K562 (cell line): ENCODE data around the gene VPS11. TPM values are rescaled to one million over a fixed set of nuclear protein-coding genes. Genes with fewer than 3 reads are reported as not detected.

Experiments used
- AFF1 ChIP-seq, 2 experiments: fragments of 450-650 bp; IDR thresholded peaks; 2 replicates each; pipeline ENCODE4 v1.6.1; 2018; ENCODE audit warnings: mild to moderate bottlenecking in 2 of 2, low read depth in 1 of 2; ENCODE audit not compliant: partially characterized antibody in 2 of 2
- ARID3B ChIP-seq: fragments of 250-450 bp; sonication (Bioruptor Pico); IDR thresholded peaks from 2 replicates; pipeline ENCODE4 v1.4.0; 2020; ENCODE audit warnings: borderline replicate concordance
- ATF3 ChIP-seq, 2 experiments: fragments of 450-650 bp in 1 of 2; sonication (generic) in 1 of 2; formaldehyde crosslinking in 1 of 2; IDR thresholded peaks in 1 of 2; conservative IDR thresholded peaks in 1 of 2; 2 replicates each; pipeline versions ENCODE4 v1.6.1 to v1.8.1; 2016 to 2023; ENCODE audit warnings: mild to moderate bottlenecking in 2 of 2, moderate library complexity in 2 of 2, inconsistent platforms in 1 of 2, missing genetic modification reagents in 1 of 2
- ETV5 ChIP-seq: sonication (generic); formaldehyde crosslinking; IDR thresholded peaks from 2 replicates; pipeline ENCODE4 v1.4.0; 2020; ENCODE audit warnings: low read depth, mild to moderate bottlenecking, missing genetic modification reagents
- FOXM1 ChIP-seq, 2 experiments: fragments of 450-650 bp in 1 of 2; sonication (generic) in 1 of 2; formaldehyde crosslinking in 1 of 2; IDR thresholded peaks; 2 replicates each; pipeline versions ENCODE4 v1.6.1 to v1.9.0; 2017 to 2022; ENCODE audit warnings: low read depth in 2 of 2, mild to moderate bottlenecking in 2 of 2, missing genetic modification reagents in 1 of 2, moderate library complexity in 1 of 2
- HEY1 ChIP-seq: fragments of 250-450 bp; sonication (Bioruptor Pico); IDR thresholded peaks from 2 replicates; pipeline ENCODE4 v1.5.0; 2020; ENCODE audit warnings: mild to moderate bottlenecking, moderate library complexity, borderline replicate concordance
- HNRNPK ChIP-seq: fragments of 200-400 bp; formaldehyde crosslinking; IDR thresholded peaks from one replicate; pipeline ENCODE4 v1.6.1; 2018; ENCODE audit warnings: mild to moderate bottlenecking, low read depth, low read length; ENCODE audit not compliant: poor library complexity, severe bottlenecking
- NCOA2 ChIP-seq, 2 experiments: fragments of 450-650 bp; IDR thresholded peaks; 2 replicates each; pipeline ENCODE4 v1.6.1; 2018; ENCODE audit warnings: mild to moderate bottlenecking in 2 of 2, moderate library complexity in 1 of 2; ENCODE audit not compliant: partially characterized antibody in 2 of 2
- PHF20 ChIP-seq: fragments of 450-650 bp; IDR thresholded peaks from 2 replicates; pipeline ENCODE4 v1.6.1; 2018; ENCODE audit not compliant: partially characterized antibody
- PHF21A ChIP-seq: fragments of 450-650 bp; IDR thresholded peaks from 2 replicates; pipeline ENCODE4 v1.6.1; 2017; ENCODE audit warnings: low read depth, borderline replicate concordance
- PML ChIP-seq: IDR thresholded peaks from 2 replicates; pipeline ENCODE4 v1.6.1; 2012; ENCODE audit warnings: low read length, inconsistent platforms
- TCF7 ChIP-seq: sonication (generic); IDR thresholded peaks from 2 replicates; pipeline ENCODE4 v1.6.1; 2016; ENCODE audit warnings: antibody characterized with exemption, borderline replicate concordance
- ZBTB17 ChIP-seq: fragments of 450-650 bp; formaldehyde crosslinking; IDR thresholded peaks from 2 replicates; pipeline ENCODE4 v1.4.0; 2020; ENCODE audit warnings: mild to moderate bottlenecking
- ZBTB34 ChIP-seq: fragments of 250-450 bp; sonication (Bioruptor Pico); IDR thresholded peaks from 2 replicates; pipeline ENCODE4 v1.8.0; 2021; ENCODE audit warnings: mild to moderate bottlenecking, moderate library complexity
- ZNF384 ChIP-seq: IDR thresholded peaks from 2 replicates; pipeline ENCODE4 v1.6.1; 2012; ENCODE audit warnings: low read depth, low read length, improper control_type of control experiment
- polyA plus RNA-seq, 8 experiments: library from polyadenylated mRNA; depleted of rRNA in 4 of 8; stranded (reverse) in 5 of 8; unstranded in 3 of 8; fragments of >200 nt; fragmentation: Nextera tagmentation in 2 of 8; fragmentation: Illumina TruSeq in 1 of 8; extraction: Ambion mirVana in 2 of 8; extraction: Trizol in 1 of 8; gene quantifications; 2 replicates each; pipeline versions ENCODE4 v1.2.1 to v1.2.3, GENCODE V29; 2011 to 2014; ENCODE audit warnings: inconsistent platforms in 1 of 8, missing spikeins in 1 of 8
- total RNA-seq, 7 experiments: library from RNA; depleted of rRNA in 6 of 7; stranded (reverse); fragments of >200 nt in 6 of 7; fragmentation: Illumina TruSeq in 2 of 7; extraction: Trizol in 2 of 7; gene quantifications; 2 replicates each; pipeline versions ENCODE4 v1.2.1 to v1.2.3, GENCODE V29; 2011 to 2021; ENCODE audit warnings: low replicate concordance in 1 of 7

Gene VPS11
- total and polyA plus RNA-seq, 9 of the 15 experiments (the other 6 are each of a cell fraction or from before 2014, with no cell fraction given): 14.1 to 35.5 (median 27.5) TPM

- TF ChIP-seq ATF3 (IDR thresholded peaks at IDR 0.05): peak; percentile 44; the same call in 1 of the 2 replicates
- TF ChIP-seq ATF3 (CRISPR knock-in tag; conservative IDR thresholded peaks at IDR 0.05): peak; percentile 60; the same call in 1 of the 2 replicates
- no peak for TF ChIP-seq HEY1 (CRISPR knock-in tag)
- TF ChIP-seq HNRNPK: no peak
- TF ChIP-seq ZBTB34: no peak
- TF ChIP-seq ZNF384: peak; percentile 100
- no peak; the same call in 1 of the 2 replicates for TF ChIP-seq PML
- TF ChIP-seq FOXM1 (IDR thresholded peaks at IDR 0.05; ENCODE audit: low read depth): peak; percentile 64
- TF ChIP-seq FOXM1 (CRISPR knock-in tag; IDR thresholded peaks at IDR 0.05; ENCODE audit: low read depth): no peak
- no peak for TF ChIP-seq NCOA2 (IDR thresholded peaks at IDR 0.05; ENCODE audit: partially characterized antibody in 2 of 2)
- TF ChIP-seq PHF21A: no peak
- no peak for TF ChIP-seq TCF7
- TF ChIP-seq ZBTB17 (CRISPR knock-in tag): peak; percentile 29
- peak in 1 of 2 experiments; percentile 30 for TF ChIP-seq AFF1 (IDR thresholded peaks at IDR 0.05; ENCODE audit: low read depth in 1 of 2, partially characterized antibody in 2 of 2)
- TF ChIP-seq ETV5 (CRISPR knock-in tag): peak; percentile 10; the same call in 1 of the 2 replicates
- TF ChIP-seq ARID3B (CRISPR knock-in tag): no peak; the same call in 1 of the 2 replicates
- TF ChIP-seq PHF20: peak; percentile 45
These were observed 17.2 kb downstream of the VPS11 start, which contains the start of gene HMBS (continued) for GRCh38 chr11:119084663-119085436.
